ENCODE data around the gene ZMIZ1.

GRCh38 chr10:79209831-79210230 is 141.1 kb downstream of the ZMIZ1 start:
- TF ChIP-seq, protein P1, sequence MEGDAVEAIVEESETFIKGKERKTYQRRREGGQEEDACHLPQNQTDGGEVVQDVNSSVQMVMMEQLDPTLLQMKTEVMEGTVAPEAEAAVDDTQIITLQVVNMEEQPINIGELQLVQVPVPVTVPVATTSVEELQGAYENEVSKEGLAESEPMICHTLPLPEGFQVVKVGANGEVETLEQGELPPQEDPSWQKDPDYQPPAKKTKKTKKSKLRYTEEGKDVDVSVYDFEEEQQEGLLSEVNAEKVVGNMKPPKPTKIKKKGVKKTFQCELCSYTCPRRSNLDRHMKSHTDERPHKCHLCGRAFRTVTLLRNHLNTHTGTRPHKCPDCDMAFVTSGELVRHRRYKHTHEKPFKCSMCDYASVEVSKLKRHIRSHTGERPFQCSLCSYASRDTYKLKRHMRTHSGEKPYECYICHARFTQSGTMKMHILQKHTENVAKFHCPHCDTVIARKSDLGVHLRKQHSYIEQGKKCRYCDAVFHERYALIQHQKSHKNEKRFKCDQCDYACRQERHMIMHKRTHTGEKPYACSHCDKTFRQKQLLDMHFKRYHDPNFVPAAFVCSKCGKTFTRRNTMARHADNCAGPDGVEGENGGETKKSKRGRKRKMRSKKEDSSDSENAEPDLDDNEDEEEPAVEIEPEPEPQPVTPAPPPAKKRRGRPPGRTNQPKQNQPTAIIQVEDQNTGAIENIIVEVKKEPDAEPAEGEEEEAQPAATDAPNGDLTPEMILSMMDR (conservative IDR thresholded peaks at IDR 0.05; ENCODE audit: low read depth in 2 of 2): no peak
- TF ChIP-seq EZH2 (IDR thresholded peaks at IDR 0.05; ENCODE audit: low read depth, unreplicated experiment): no peak
- no peak for TF ChIP-seq POLR2AphosphoS5 (IDR thresholded peaks at IDR 0.05; ENCODE audit: low read depth)
- no peak for TF ChIP-seq EZH2phosphoT487 (IDR thresholded peaks at IDR 0.05; ENCODE audit: unreplicated experiment)
- TF ChIP-seq, protein P2, sequence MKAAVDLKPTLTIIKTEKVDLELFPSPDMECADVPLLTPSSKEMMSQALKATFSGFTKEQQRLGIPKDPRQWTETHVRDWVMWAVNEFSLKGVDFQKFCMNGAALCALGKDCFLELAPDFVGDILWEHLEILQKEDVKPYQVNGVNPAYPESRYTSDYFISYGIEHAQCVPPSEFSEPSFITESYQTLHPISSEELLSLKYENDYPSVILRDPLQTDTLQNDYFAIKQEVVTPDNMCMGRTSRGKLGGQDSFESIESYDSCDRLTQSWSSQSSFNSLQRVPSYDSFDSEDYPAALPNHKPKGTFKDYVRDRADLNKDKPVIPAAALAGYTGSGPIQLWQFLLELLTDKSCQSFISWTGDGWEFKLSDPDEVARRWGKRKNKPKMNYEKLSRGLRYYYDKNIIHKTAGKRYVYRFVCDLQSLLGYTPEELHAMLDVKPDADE (IDR thresholded peaks at IDR 0.05): no peak
- TF ChIP-seq, protein P3, sequence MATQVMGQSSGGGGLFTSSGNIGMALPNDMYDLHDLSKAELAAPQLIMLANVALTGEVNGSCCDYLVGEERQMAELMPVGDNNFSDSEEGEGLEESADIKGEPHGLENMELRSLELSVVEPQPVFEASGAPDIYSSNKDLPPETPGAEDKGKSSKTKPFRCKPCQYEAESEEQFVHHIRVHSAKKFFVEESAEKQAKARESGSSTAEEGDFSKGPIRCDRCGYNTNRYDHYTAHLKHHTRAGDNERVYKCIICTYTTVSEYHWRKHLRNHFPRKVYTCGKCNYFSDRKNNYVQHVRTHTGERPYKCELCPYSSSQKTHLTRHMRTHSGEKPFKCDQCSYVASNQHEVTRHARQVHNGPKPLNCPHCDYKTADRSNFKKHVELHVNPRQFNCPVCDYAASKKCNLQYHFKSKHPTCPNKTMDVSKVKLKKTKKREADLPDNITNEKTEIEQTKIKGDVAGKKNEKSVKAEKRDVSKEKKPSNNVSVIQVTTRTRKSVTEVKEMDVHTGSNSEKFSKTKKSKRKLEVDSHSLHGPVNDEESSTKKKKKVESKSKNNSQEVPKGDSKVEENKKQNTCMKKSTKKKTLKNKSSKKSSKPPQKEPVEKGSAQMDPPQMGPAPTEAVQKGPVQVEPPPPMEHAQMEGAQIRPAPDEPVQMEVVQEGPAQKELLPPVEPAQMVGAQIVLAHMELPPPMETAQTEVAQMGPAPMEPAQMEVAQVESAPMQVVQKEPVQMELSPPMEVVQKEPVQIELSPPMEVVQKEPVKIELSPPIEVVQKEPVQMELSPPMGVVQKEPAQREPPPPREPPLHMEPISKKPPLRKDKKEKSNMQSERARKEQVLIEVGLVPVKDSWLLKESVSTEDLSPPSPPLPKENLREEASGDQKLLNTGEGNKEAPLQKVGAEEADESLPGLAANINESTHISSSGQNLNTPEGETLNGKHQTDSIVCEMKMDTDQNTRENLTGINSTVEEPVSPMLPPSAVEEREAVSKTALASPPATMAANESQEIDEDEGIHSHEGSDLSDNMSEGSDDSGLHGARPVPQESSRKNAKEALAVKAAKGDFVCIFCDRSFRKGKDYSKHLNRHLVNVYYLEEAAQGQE (IDR thresholded peaks at IDR 0.05; ENCODE audit: unreplicated experiment): no peak

Measured in GM23338 (cell line).